Glomerular visceral epithelial cell (primary cell): ENCODE results near the gene ENHO.

Source experiments
- DNase-seq: peaks from one replicate; pipeline ENCODE4 v3.0.0-alpha.2; 2016; ENCODE audit errors: extremely low spot score

Gene ENHO

GRCh38 chr9:34524349-34524748 is 1.6 kb upstream of the ENHO start:
- DNase-seq = no peak

GRCh38 chr9:34522091-34522887 is 501 bp downstream of the ENHO start:
- DNase-seq = no peak

GRCh38 chr9:34521406-34522045 is 1.3 kb downstream of the ENHO start:
- DNase-seq = no peak

- no peak for DNase-seq
Observed at GRCh38 chr9:34520505-34521385, 2.0 kb downstream of the ENHO start.

- no peak for DNase-seq
Observed at GRCh38 chr9:34520096-34520495, 2.7 kb downstream of the ENHO start.

- DNase-seq = no peak
Observed at GRCh38 chr9:34519321-34520020, 3.3 kb downstream of the ENHO start.

GRCh38 chr9:34518896-34519295 is 3.9 kb downstream of the ENHO start:
- DNase-seq = no peak

- no peak for DNase-seq
Observed at GRCh38 chr9:34518110-34518616, 4.6 kb downstream of the ENHO start.

- DNase-seq = no peak
Observed at GRCh38 chr9:34517185-34517584, 5.6 kb downstream of the ENHO start.

GRCh38 chr9:34515959-34516358 is 6.8 kb downstream of the ENHO start:
- no peak for DNase-seq

GRCh38 chr9:34514816-34515215 is 8.0 kb downstream of the ENHO start:
- no peak for DNase-seq

GRCh38 chr9:34514401-34514800 is 8.4 kb downstream of the ENHO start:
- no peak for DNase-seq

- no peak for DNase-seq
Observed at GRCh38 chr9:34513567-34514214, 9.1 kb downstream of the ENHO start.

- no peak for DNase-seq
Observed at GRCh38 chr9:34512131-34513078, 10.4 kb downstream of the ENHO start.

GRCh38 chr9:34510497-34511468 is 12.0 kb downstream of the ENHO start:
- DNase-seq = no peak

GRCh38 chr9:34508951-34509350 is 13.8 kb downstream of the ENHO start:
- DNase-seq = no peak

- DNase-seq = no peak
Observed at GRCh38 chr9:34508463-34508862, 14.3 kb downstream of the ENHO start.

GRCh38 chr9:34507966-34508365 is 14.8 kb downstream of the ENHO start:
- DNase-seq = no peak

GRCh38 chr9:34507556-34507955 is 15.2 kb downstream of the ENHO start:
- no peak for DNase-seq
